H1 (cell line): ENCODE results near the gene AFG1L. TPM values are rescaled to one million over a fixed set of nuclear protein-coding genes. Genes with fewer than 3 reads are reported as not detected.

Experiments
- CTCF ChIA-PET: fragments of 300-600 bp; sonication (Branson Sonifier 250); formaldehyde crosslinking; loops from one replicate; lab custom pipeline; 2021; ENCODE audit not compliant: partially characterized antibody; lab: Charles Lee
- POLR2A ChIA-PET: fragments of 300-600 bp; sonication (Branson Sonifier 250); formaldehyde crosslinking; loops from one replicate; lab custom pipeline; 2021; ENCODE audit warnings: inconsistent platforms; ENCODE audit not compliant: partially characterized antibody; lab: Charles Lee
- DNase-seq, 2 experiments: peaks; one replicate each; pipeline versions ENCODE4 v3.0.0 to v3.0.0-alpha.2; 2010 to 2022; ENCODE audit warnings: low spot score in 2 of 2, low read depth in 1 of 2, mixed read lengths in 1 of 2
- FAIRE-seq: peaks from 2 replicates; lab custom pipeline; 2011; peaks lifted over from hg19 to GRCh38; lab: Jason Lieb, UNC
- H2AFZ ChIP-seq: 2 replicates; pipeline ENCODE4 v1.8.1; 2012; ENCODE audit warnings: low read length, inconsistent platforms
- H2AK5ac ChIP-seq: 2 replicates; pipeline ENCODE4 v1.6.1; 2013; ENCODE audit warnings: low read depth, low read length
- H2BK120ac ChIP-seq: replicated peaks from 2 replicates; pipeline ENCODE3; 2013; ENCODE audit warnings: low read depth, low read length, inconsistent platforms
- H2BK12ac ChIP-seq: 2 replicates; pipeline ENCODE4 v1.6.1; 2013; ENCODE audit warnings: low read depth, low read length
- H2BK15ac ChIP-seq: 2 replicates; pipeline ENCODE4 v1.6.1; 2013; ENCODE audit warnings: low read length
- H2BK20ac ChIP-seq: 2 replicates; pipeline ENCODE4 v1.6.1; 2013; ENCODE audit warnings: low read length
- H2BK5ac ChIP-seq: 2 replicates; pipeline ENCODE4 v1.6.1; 2013; ENCODE audit warnings: low read depth, low read length
- H3K14ac ChIP-seq: 2 replicates; pipeline ENCODE4 v1.6.1; 2013; ENCODE audit warnings: inconsistent platforms; ENCODE audit not compliant: insufficient read length
- H3K18ac ChIP-seq: 2 replicates; pipeline ENCODE4 v1.6.1; 2013; ENCODE audit warnings: low read length; ENCODE audit errors: extremely low read depth
- H3K23ac ChIP-seq: 2 replicates; pipeline ENCODE4 v1.6.1; 2013; ENCODE audit warnings: inconsistent platforms; ENCODE audit not compliant: insufficient read length
- H3K23me2 ChIP-seq: 2 replicates; pipeline ENCODE4 v1.6.1; 2013; ENCODE audit warnings: low read depth, low read length
- H3K27ac ChIP-seq: 2 replicates; pipeline ENCODE4 v1.6.1; 2011; ENCODE audit warnings: low read depth, low read length, inconsistent platforms
- H3K27me3 ChIP-seq, 4 experiments: replicated peaks in 1 of 4; 1 replicate in 1 of 4; 2 replicates in 3 of 4; pipeline versions ENCODE4 v1.6.1 to v1.8.1; 2011 to 2013; ENCODE audit warnings: low read length in 3 of 4, mild to moderate bottlenecking in 3 of 4, inconsistent platforms in 2 of 4, mixed read lengths in 2 of 4, moderate library complexity in 1 of 4; ENCODE audit not compliant: control insufficient read depth in 3 of 4, insufficient read depth in 3 of 4; ENCODE audit errors: extremely low read depth in 1 of 4
- H3K36me3 ChIP-seq, 4 experiments: 2 replicates each; pipeline versions ENCODE4 v1.6.1 to v1.8.1; 2011 to 2013; ENCODE audit warnings: mild to moderate bottlenecking in 4 of 4, low read length in 3 of 4, moderate library complexity in 2 of 4, control low read depth in 1 of 4, inconsistent platforms in 1 of 4; ENCODE audit not compliant: insufficient read depth in 4 of 4, control insufficient read depth in 2 of 4
- H3K4ac ChIP-seq: replicated peaks from 2 replicates; pipeline ENCODE3; 2013; ENCODE audit warnings: low read length, low read depth, mixed read lengths, inconsistent platforms; ENCODE audit not compliant: insufficient read length
- H3K4me1 ChIP-seq, 4 experiments: replicated peaks in 1 of 4; 1 replicate in 1 of 4; 2 replicates in 3 of 4; pipeline versions ENCODE4 v1.6.1 to v1.8.1; 2011 to 2013; ENCODE audit warnings: low read length in 3 of 4, inconsistent platforms in 2 of 4, mixed read lengths in 1 of 4; ENCODE audit not compliant: insufficient read depth in 4 of 4, control insufficient read depth in 3 of 4
- H3K4me2 ChIP-seq, 2 experiments: 2 replicates each; pipeline versions ENCODE4 v1.6.1 to v1.8.1; 2011 to 2013; ENCODE audit warnings: low read depth in 2 of 2, low read length in 2 of 2, control low read depth in 1 of 2, inconsistent platforms in 1 of 2, mild to moderate bottlenecking in 1 of 2; ENCODE audit not compliant: insufficient read depth in 1 of 2
- H3K4me3 ChIP-seq, 4 experiments: fragments of 200-600, 300-600 bp in 1 of 4; sonication (generic), shearing (Covaris generic), sonication (Bioruptor Twin) in 1 of 4; 2 replicates each; pipeline versions ENCODE4 v1.5.1 to v1.8.1; 2011 to 2016; ENCODE audit warnings: low read length in 4 of 4, low read depth in 3 of 4, control low read depth in 2 of 4, inconsistent platforms in 2 of 4, mild to moderate bottlenecking in 2 of 4, mixed read lengths in 1 of 4, moderate library complexity in 1 of 4; ENCODE audit not compliant: insufficient read depth in 2 of 4; ENCODE audit errors: extremely low read depth in 1 of 4
- H3K56ac ChIP-seq: replicated peaks from 2 replicates; pipeline ENCODE3; 2013; ENCODE audit warnings: low read depth, mild to moderate bottlenecking, mixed read lengths, low read length, inconsistent platforms; ENCODE audit not compliant: insufficient read length
- H3K79me1 ChIP-seq: 2 replicates; pipeline ENCODE4 v1.6.1; 2013; ENCODE audit warnings: low read depth, low read length, control low read depth
- H3K79me2 ChIP-seq, 2 experiments: 2 replicates each; pipeline versions ENCODE4 v1.6.1 to v1.8.1; 2012 to 2013; ENCODE audit warnings: low read length in 2 of 2, mild to moderate bottlenecking in 2 of 2, inconsistent platforms in 1 of 2; ENCODE audit not compliant: insufficient read depth in 2 of 2, control insufficient read depth in 1 of 2
- H3K9ac ChIP-seq, 4 experiments: replicated peaks in 1 of 4; 1 replicate in 1 of 4; 2 replicates in 3 of 4; pipeline versions ENCODE4 v1.6.1 to v1.8.1; 2011 to 2013; ENCODE audit warnings: low read depth in 3 of 4, low read length in 3 of 4, control low read depth in 2 of 4, mild to moderate bottlenecking in 2 of 4, moderate library complexity in 2 of 4, inconsistent platforms in 1 of 4; ENCODE audit errors: extremely low read depth in 1 of 4
- H3K9me3 ChIP-seq, 2 experiments: 2 replicates each; pipeline versions ENCODE4 v1.6.1 to v1.8.1; 2012 to 2013; ENCODE audit warnings: mild to moderate bottlenecking in 2 of 2, moderate library complexity in 2 of 2, control low read depth in 1 of 2, inconsistent platforms in 1 of 2, low read depth in 1 of 2, low read length in 1 of 2, mixed read lengths in 1 of 2; ENCODE audit not compliant: insufficient read depth in 2 of 2
- H4K20me1 ChIP-seq, 2 experiments: replicated peaks in 1 of 2; 2 replicates each; pipeline versions ENCODE3 to v1.8.1; 2011 to 2013; ENCODE audit warnings: inconsistent platforms in 2 of 2, low read length in 2 of 2, mild to moderate bottlenecking in 1 of 2; ENCODE audit not compliant: insufficient read depth in 2 of 2, control insufficient read depth in 1 of 2
- H4K5ac ChIP-seq: 2 replicates; pipeline ENCODE4 v1.6.1; 2013; ENCODE audit warnings: low read length, low read depth, mixed read lengths, inconsistent platforms; ENCODE audit not compliant: insufficient read length
- H4K8ac ChIP-seq: 2 replicates; pipeline ENCODE4 v1.8.0; 2013; ENCODE audit warnings: mild to moderate bottlenecking, moderate library complexity, low read length, inconsistent platforms; ENCODE audit not compliant: insufficient read depth; ENCODE audit errors: extremely low read depth
- H4K91ac ChIP-seq: replicated peaks from 2 replicates; pipeline ENCODE3; 2013; ENCODE audit warnings: low read length, mixed read lengths, inconsistent platforms; ENCODE audit not compliant: insufficient read length
- CEBPB ChIP-seq: IDR thresholded peaks from 2 replicates; pipeline ENCODE4 v1.6.1; 2012; ENCODE audit warnings: low read depth, low read length
- HDAC2 ChIP-seq, 2 experiments: fragments of 300-600 bp in 1 of 2; sonication (generic) in 1 of 2; IDR thresholded peaks; 2 replicates each; pipeline ENCODE4 v1.6.1; 2011 to 2012; ENCODE audit warnings: low read depth in 2 of 2, low read length in 2 of 2, mild to moderate bottlenecking in 2 of 2, moderate library complexity in 2 of 2, borderline replicate concordance in 1 of 2, inconsistent platforms in 1 of 2
- RFX5 ChIP-seq: IDR thresholded peaks from 2 replicates; pipeline ENCODE4 v1.6.1; 2011; ENCODE audit warnings: low read depth, low read length, improper control_type of control experiment, borderline replicate concordance
- SAP30 ChIP-seq: fragments of 300-600 bp; sonication (generic); IDR thresholded peaks from 2 replicates; pipeline ENCODE4 v1.7.1; 2012; ENCODE audit warnings: low read length, moderate library complexity, mild to moderate bottlenecking, inconsistent platforms; ENCODE audit not compliant: insufficient read depth, insufficient replicate concordance
- SIN3A ChIP-seq, 2 experiments: IDR thresholded peaks in 1 of 2; conservative IDR thresholded peaks in 1 of 2; 2 replicates each; pipeline ENCODE4 v1.6.1; 2011 to 2012; ENCODE audit warnings: low read length in 2 of 2, improper control_type of control experiment in 1 of 2, low read depth in 1 of 2, mild to moderate bottlenecking in 1 of 2
- TAF7 ChIP-seq: optimal IDR thresholded peaks from 2 replicates; pipeline ENCODE3; 2011; ENCODE audit warnings: low read depth, mild to moderate bottlenecking, inconsistent platforms, low read length, moderate library complexity, borderline replicate concordance
- TBP ChIP-seq: IDR thresholded peaks from 2 replicates; pipeline ENCODE4 v1.6.1; 2011; ENCODE audit warnings: low read depth, low read length, improper control_type of control experiment
- WGBS, 2 experiments: shearing (Covaris generic) in 1 of 2; methylation state at CpG; one replicate each; pipeline versions ENCODE4 v1.1.6 to v1.1.7; 2013 to 2015; ENCODE audit warnings: low lambda C conversion rate in 2 of 2, mixed read lengths in 2 of 2, inconsistent platforms in 1 of 2, low coverage in 1 of 2, missing lambda C conversion rate in 1 of 2; ENCODE audit not compliant: insufficient replicate concordance in 2 of 2, insufficient coverage in 1 of 2, insufficient read length in 1 of 2; ENCODE audit errors: extremely low coverage in 1 of 2, missing lambda C conversion rate in 1 of 2; 5-methylcytosine and 5-hydroxymethylcytosine counted together
- polyA plus RNA-seq, 7 experiments: library from polyadenylated mRNA; depleted of rRNA in 3 of 7; stranded (reverse) in 5 of 7; unstranded in 2 of 7; fragments of >200 nt in 5 of 7; fragments of 200-250 nt in 2 of 7; gene quantifications; 1 replicate in 5 of 7; 2 replicates in 1 of 7; 4 replicates in 1 of 7; pipeline versions ENCODE4 v1.2.1 to v1.2.3, GENCODE V29; 2011 to 2013; ENCODE audit warnings: missing spikeins in 2 of 7, mixed read lengths in 2 of 7
- total RNA-seq: library from RNA; stranded (reverse); fragmentation: NEBNext Ultra II Directional; extraction: Animal tissue kit (Norgen Biotek cat#: 25700); gene quantifications from 2 replicates; pipeline ENCODE4 v1.2.1, GENCODE V29; 2021
- TF ChIP-seq, protein P1 (sequence below): IDR thresholded peaks from 2 replicates; pipeline ENCODE4 v1.6.1; 2012; ENCODE audit warnings: inconsistent platforms

The AFG1L gene
- total and polyA plus RNA-seq, 2 of the 8 experiments (the other 6 are each of a cell fraction or from before 2014, with no cell fraction given), result 0.98 to 5.7 TPM

DNA sequence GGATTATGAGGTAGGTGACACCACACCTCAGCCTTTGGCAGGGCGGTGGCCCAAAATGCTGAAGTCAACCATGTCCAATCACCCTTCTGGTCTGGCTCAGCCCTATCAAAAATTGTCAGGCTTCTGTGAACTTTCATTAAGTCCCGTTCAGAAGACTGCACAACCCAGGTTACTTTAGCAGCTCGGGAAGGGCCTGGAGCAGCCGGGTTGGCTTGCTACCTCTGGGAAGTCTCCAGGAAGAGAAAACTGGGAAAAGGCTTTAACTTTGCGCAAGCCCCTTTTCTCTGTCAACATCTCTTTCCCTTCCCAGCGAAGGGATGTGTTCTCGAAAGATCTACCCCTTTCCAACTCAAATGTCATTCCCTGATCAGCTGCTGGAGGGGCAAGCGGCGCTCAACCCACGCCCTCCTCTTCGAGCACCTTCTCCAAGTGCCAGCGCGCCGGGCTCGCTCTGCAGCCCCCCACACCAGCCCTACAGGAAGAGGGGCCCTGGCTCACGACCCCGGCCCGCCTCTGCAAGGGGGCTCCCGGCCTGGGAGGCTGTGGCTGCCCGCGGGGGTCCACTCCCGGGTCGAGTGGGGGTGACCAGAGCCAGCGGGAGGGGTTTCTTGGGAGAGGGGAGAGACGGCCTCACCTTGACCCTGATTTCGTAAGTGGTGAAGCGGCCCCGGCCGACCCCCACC is 34.6 kb upstream of the AFG1L start:
- Histone ChIP-seq H3K4ac (no peak overlapping the region), H2BK20ac (no peak overlapping the region), H4K5ac (no peak overlapping the region), H3K79me2 (peaks cover 0 to 16% of the 10 kb centered on the region in 2 experiments; a peak in 2 of 4 replicates), H4K8ac (no peak overlapping the region), H3K23me2 (peaks cover 8% of the 10 kb centered on the region), H3K9me3 (no peaks in the 10 kb centered on the region), H3K36me3 (no peaks in the 10 kb centered on the region), H2BK120ac (no peak overlapping the region), H2BK15ac (no peak overlapping the region), H3K14ac (no peak overlapping the region), H2AK5ac (no peak overlapping the region), H4K91ac (no peak overlapping the region), H3K23ac (no peak overlapping the region), H4K20me1 (no peaks in the 10 kb centered on the region), H3K27me3 (no peaks in the 10 kb centered on the region), H2BK5ac (peak overlapping the region; percentile 60), H3K18ac (no peak overlapping the region), H2BK12ac (no peak overlapping the region), H3K56ac (peak overlapping the region; percentile 33), H3K4me1 (peaks cover 0 to 3% (median 1%) of the 10 kb centered on the region in 4 experiments; a peak in 3 of 7 replicates), H3K4me2 (peak overlapping the region; percentile 75 to 90), H3K27ac (no peak overlapping the region; the same call in 1 of the 2 replicates), H2AFZ (no peak overlapping the region), H3K4me3 (peak overlapping the region; percentile 60 to 81 (median 72)), H3K79me1 (no peaks in the 10 kb centered on the region), H3K9ac (peak overlapping the region; percentile 39 to 76 (median 67))
- DNase-seq (peak in 1 of 2 experiments; percentile 81), FAIRE-seq (no peak)
- 6% methylated on average over 27 of the region's 29 CpGs; no CpG with 5 or more reads in 1 of the 2 experiments for WGBS, 2 experiments
- CTCF ChIA-PET, result interaction anchor here (0.8 to 1.0 kb wide), 4 partner anchors 9 to 28 kb away, joined by 3 to 7 read pairs (median 3); no protein-coding TSS in a partner anchor
- TF ChIP-seq RFX5 (no peak), CEBPB (0 out of 2 replicates have a peak, but pooled peaks have one; percentile 22), SAP30 (peak; percentile 66), TAF7 (no peak), TBP (no peak), HDAC2 (IDR thresholded peaks at IDR 0.05; ENCODE audit: borderline replicate concordance in 1 of 2, low read depth in 2 of 2, low read length in 2 of 2) (peak in 1 of 2 experiments; percentile 10; a peak in 1 of 4 replicates), SIN3A (conservative IDR thresholded peaks at IDR 0.05 in 1 of 2, IDR thresholded peaks at IDR 0.05 in 1 of 2; ENCODE audit: low read depth in 1 of 2, low read length in 2 of 2) (peak; percentile 92 to 97; a peak in 3 of 4 replicates)
- TF ChIP-seq, protein P1, sequence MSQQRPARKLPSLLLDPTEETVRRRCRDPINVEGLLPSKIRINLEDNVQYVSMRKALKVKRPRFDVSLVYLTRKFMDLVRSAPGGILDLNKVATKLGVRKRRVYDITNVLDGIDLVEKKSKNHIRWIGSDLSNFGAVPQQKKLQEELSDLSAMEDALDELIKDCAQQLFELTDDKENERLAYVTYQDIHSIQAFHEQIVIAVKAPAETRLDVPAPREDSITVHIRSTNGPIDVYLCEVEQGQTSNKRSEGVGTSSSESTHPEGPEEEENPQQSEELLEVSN, result no peak
- POLR2A ChIA-PET, result interaction anchor here (0.9 to 2.7 kb wide), 8 partner anchors 8 to 186 kb away, joined by 3 to 19 read pairs (median 4); partner anchors contain the start of gene AFG1L
